GM20000 (cell line): ENCODE results near the gene ASPSCR1.

Experiments used
- DNase-seq: peaks from one replicate; pipeline ENCODE4 v3.0.0; 2012; ENCODE audit warnings: low spot score
- CTCF ChIP-seq: IDR thresholded peaks from 2 replicates; pipeline ENCODE4 v1.5.1; 2012; ENCODE audit warnings: mild to moderate bottlenecking, control low read depth; ENCODE audit errors: extremely low read depth, missing control alignments

The ASPSCR1 gene

DNA sequence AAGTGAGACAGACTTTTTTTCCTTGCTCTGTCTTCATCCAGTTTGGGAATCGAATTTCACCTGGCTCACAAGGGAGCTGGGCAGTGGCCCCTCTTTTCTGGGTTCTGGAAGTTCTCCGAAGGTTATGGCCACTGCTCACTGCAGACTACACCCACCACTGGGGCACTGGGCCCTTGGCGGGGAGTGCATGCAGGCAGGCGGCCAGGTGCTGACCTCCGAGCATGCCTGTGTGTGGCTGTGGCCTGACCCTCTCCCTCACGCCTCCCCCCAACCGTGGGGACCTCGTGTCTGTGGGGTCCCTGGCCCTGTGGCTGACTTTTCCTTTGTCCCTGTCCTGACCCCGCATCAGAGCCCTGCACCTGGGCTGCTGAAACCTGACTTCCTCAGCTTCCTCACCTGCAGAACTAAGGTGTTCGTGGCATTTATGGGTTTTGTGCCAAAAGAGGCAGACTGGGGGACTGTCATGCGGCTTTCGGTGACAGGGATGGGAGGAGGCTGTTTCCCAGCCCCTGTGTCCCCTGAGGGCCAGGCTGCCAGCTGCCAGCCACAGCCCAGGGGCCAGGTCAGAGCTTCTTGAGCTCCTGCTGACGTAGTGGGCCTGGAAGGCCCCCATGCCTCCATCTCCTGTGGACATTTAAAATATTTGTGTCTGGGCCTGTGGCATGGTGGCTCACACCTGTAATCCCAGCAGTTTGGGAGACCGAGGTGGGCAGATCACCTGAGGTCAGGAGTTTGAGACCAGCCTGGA, 21.4 kb downstream of the ASPSCR1 start:
- TF ChIP-seq CTCF, result no peak
- no peak for DNase-seq

DNA sequence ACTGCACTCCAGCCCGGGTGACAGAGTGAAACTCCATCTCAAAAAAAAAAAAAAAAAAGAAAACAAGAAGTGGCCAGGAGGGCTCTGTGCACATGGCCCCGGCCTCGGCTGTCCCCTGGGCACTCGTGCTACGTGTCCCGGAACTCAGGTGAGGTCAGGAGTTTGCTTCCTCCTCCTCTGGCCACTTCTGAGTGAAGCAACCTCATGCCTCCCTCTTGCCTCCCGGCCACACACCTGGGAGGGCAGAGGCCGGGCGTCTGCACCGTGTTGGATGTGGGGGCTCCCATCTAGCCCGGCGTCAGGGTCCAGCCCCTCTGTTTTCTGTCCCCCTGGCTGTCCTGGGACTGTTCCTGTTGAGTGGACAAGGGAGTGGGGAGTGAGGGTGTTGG, 22.2 kb downstream of the ASPSCR1 start:
- TF ChIP-seq CTCF, result no peak
- DNase-seq, result no peak

DNA sequence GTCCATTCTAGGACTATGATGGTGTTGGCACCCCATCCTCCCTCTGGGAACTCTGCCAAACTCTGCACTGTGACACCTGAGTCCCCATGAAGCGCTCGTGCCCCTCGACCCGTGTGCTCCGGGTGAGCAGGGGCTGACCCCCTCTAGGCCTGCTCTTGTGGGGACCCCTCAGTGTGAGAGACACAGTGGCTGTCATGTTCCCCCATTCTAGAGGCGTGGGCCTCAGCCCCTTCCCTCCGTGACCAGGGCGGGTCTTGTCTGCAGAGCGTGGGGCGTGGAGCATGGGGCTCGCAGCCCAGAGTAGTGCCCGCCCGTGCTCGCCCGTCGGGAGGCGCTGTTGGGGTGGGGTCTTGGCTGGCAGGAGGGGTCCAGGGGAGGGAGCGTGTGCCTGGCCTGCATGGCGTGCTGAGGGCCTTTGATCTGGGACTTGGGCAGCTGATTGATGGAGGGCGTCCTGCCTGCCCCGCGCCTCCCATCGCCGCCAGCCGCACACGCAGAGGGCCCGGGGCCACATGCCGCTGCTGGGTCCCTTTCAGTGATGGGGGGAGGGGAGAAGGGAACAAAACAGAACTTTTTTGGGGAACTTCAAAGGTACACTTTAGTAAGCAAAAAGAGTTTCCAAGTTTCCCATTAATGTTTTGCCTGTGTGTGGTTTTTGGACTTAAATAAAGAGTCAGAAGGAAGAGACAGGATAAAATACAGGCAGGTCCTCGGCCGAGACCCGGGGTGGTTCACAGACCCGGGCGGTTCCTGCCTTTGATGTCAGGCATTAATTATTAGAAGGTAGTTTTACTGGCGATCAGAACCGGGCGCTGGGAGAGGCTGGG, 22.8 kb downstream of the ASPSCR1 start:
- no peak for TF ChIP-seq CTCF
- DNase-seq, result no peak

DNA sequence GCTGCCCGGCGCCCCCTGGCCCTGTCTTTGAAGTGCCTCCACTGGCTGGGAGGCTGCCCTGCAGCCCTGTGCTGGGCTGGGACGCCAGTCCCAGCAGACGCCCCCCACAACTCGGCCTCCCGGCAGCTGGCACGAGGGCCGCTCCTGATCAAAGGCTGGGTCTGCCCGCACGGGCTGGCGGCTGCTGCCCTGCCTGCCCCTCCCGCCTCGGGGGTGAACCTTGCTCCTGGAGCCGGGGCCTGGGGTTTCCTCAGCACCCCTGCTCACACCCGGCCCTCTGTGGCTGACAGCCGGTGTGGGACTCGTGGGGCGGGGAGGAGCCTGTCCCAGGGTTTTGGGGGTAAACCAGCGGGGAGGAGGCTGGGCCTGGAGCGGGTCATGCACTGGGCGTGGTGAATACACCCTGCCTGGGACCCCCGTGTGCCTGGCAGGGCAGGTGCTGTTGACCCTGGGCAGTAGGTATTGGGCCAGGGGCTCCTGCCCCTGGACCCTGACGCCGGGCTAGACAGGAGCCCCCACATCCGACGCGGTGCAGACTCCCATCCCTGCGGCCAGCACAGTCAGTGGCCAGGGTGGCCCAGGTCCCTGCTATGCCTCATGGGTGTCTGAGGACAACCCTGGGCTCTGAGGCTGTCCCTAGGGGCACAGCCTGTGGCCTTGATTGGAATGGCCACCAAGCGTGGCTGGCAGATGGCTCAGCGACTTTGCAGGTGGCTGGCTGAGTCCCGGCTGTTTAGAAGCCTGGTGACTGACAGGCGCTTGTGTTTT, 23.6 kb downstream of the ASPSCR1 start:
- no peak for DNase-seq
- no peak for TF ChIP-seq CTCF

DNA sequence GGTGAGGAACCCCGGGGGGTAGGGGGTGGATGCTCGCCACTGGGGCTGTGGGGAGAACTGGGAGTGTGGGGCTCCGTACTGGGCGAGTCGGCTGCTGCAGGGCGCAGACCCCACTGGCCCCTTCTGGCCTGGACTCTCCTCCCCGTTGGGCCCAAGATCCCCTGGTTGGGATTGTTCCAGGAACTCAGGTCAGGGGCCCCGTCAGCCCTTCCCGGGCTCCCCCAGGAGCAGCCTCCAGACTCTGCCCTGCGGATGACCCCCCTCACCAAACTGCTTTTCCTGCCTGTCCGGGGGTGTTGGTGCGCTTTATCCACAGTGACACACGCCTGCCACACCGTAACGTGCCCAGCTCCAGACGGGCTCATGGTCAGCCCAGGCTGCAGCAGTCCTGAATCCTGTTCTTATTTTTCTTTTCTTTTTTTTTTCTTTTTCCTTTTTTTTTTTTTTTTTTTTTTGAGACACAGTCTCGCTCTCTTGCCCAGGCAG, 24.2 kb downstream of the ASPSCR1 start:
- TF ChIP-seq CTCF, result no peak
- DNase-seq, result no peak

GRCh38 chr17:82003411-82004381, 26.3 kb downstream of the ASPSCR1 start:
- DNase-seq, result no peak
- TF ChIP-seq CTCF, result no peak
